ENCODE results near the gene ERC1.
"Not testable (repeated sequence)": the region's sequence is repeated elsewhere in the genome, so short reads cannot be mapped to it uniquely, and the experiment has no call there.

The ERC1 gene

GRCh38 chr12:1138691-1139090 is 147.7 kb downstream of the ERC1 start:
- Histone ChIP-seq H3K4me2 (ENCODE audit: low read length) (no peak overlapping the region), H3K27me3 (ENCODE audit: control insufficient read depth, low read length) (no peaks in the 10 kb centered on the region), H3F3A (ENCODE audit: control insufficient read depth, insufficient read depth) (peaks cover 6% of the 10 kb centered on the region; the same call in 1 of the 2 replicates), H3K27ac (ENCODE audit: low read depth, low read length) (no peak overlapping the region), H3K9me3 (ENCODE audit: control insufficient read depth, insufficient read depth, low read length) (no peaks in the 10 kb centered on the region), H3K36me3 (ENCODE audit: control insufficient read depth, low read length) (peaks cover 3% of the 10 kb centered on the region), H3K9me2 (replicated peaks; ENCODE audit: control insufficient read depth, low read length) (no peaks in the 10 kb centered on the region), H3K4me3 (ENCODE audit: low read length) (no peak overlapping the region), H4K20me1 (ENCODE audit: control insufficient read depth, insufficient read depth, low read depth, low read length) (no peaks in the 10 kb centered on the region), H3K4me1 (ENCODE audit: control insufficient read depth, low read length) (no peaks in the 10 kb centered on the region), H3K79me2 (ENCODE audit: control insufficient read depth, low read length) (no peaks in the 10 kb centered on the region)
- TF ChIP-seq EZH2phosphoT487 (IDR thresholded peaks at IDR 0.05; ENCODE audit: borderline replicate concordance, low read length): no peak

GRCh38 chr12:1146758-1147157 is 155.7 kb downstream of the ERC1 start:
- not testable (repeated sequence) for H3K27ac ChIP-seq (ENCODE audit: low read depth, low read length); H3K4me1 ChIP-seq (ENCODE audit: control insufficient read depth, low read length); H3K9me2 ChIP-seq (replicated peaks; ENCODE audit: control insufficient read depth, low read length); H3K27me3 ChIP-seq (ENCODE audit: control insufficient read depth, low read length); H3K9me3 ChIP-seq (ENCODE audit: control insufficient read depth, insufficient read depth, low read length); H3F3A ChIP-seq (ENCODE audit: control insufficient read depth, insufficient read depth); H4K20me1 ChIP-seq (ENCODE audit: control insufficient read depth, insufficient read depth, low read depth, low read length); H3K79me2 ChIP-seq (ENCODE audit: control insufficient read depth, low read length); H3K4me2 ChIP-seq (ENCODE audit: low read length); H3K4me3 ChIP-seq (ENCODE audit: low read length)
- peaks cover 11% of the 10 kb centered on the region; the same call in 1 of the 2 replicates for H3K36me3 ChIP-seq (ENCODE audit: control insufficient read depth, low read length)

GRCh38 chr12:1147821-1148220 is 156.8 kb downstream of the ERC1 start:
- no peaks in the 10 kb centered on the region for H3K9me2 ChIP-seq (replicated peaks; ENCODE audit: control insufficient read depth, low read length)
- H3K4me2 ChIP-seq (ENCODE audit: low read length): no peak overlapping the region
- peaks cover 11% of the 10 kb centered on the region; the same call in 1 of the 2 replicates for H3K36me3 ChIP-seq (ENCODE audit: control insufficient read depth, low read length)
- H4K20me1 ChIP-seq (ENCODE audit: control insufficient read depth, insufficient read depth, low read depth, low read length): no peaks in the 10 kb centered on the region
- no peaks in the 10 kb centered on the region for H3K79me2 ChIP-seq (ENCODE audit: control insufficient read depth, low read length)
- H3K27ac ChIP-seq (ENCODE audit: low read depth, low read length): no peak overlapping the region
- H3K9me3 ChIP-seq (ENCODE audit: control insufficient read depth, insufficient read depth, low read length): no peaks in the 10 kb centered on the region
- TF ChIP-seq CTCF (IDR thresholded peaks at IDR 0.05; ENCODE audit: low read depth, low read length, poor library complexity, severe bottlenecking): no peak
- no peak for TF ChIP-seq EZH2phosphoT487 (IDR thresholded peaks at IDR 0.05; ENCODE audit: borderline replicate concordance, low read length)
- peaks cover 5% of the 10 kb centered on the region; the same call in 1 of the 2 replicates for H3K4me1 ChIP-seq (ENCODE audit: control insufficient read depth, low read length)
- H3K27me3 ChIP-seq (ENCODE audit: control insufficient read depth, low read length): no peaks in the 10 kb centered on the region
- H3F3A ChIP-seq (ENCODE audit: control insufficient read depth, insufficient read depth): no peaks in the 10 kb centered on the region
- H3K4me3 ChIP-seq (ENCODE audit: low read length): no peak overlapping the region

- no peaks in the 10 kb centered on the region for H3K36me3 ChIP-seq (ENCODE audit: control insufficient read depth, low read length)
- H3K9me2 ChIP-seq (replicated peaks; ENCODE audit: control insufficient read depth, low read length): no peaks in the 10 kb centered on the region
Observed at GRCh38 chr12:1157046-1157445, 166.0 kb downstream of the ERC1 start.

More at GRCh38 chr12:1157046-1157445, 166.0 kb downstream of the ERC1 start:
- no peak for TF ChIP-seq EZH2phosphoT487 (IDR thresholded peaks at IDR 0.05; ENCODE audit: borderline replicate concordance, low read length)
- no peak for TF ChIP-seq CTCF (IDR thresholded peaks at IDR 0.05; ENCODE audit: low read depth, low read length, poor library complexity, severe bottlenecking)
- H3K27ac ChIP-seq (ENCODE audit: low read depth, low read length): no peak overlapping the region
- no peaks in the 10 kb centered on the region for H3K79me2 ChIP-seq (ENCODE audit: control insufficient read depth, low read length)
- no peaks in the 10 kb centered on the region for H3K27me3 ChIP-seq (ENCODE audit: control insufficient read depth, low read length)
- no peaks in the 10 kb centered on the region for H3K9me3 ChIP-seq (ENCODE audit: control insufficient read depth, insufficient read depth, low read length)
- no peaks in the 10 kb centered on the region for H3K4me1 ChIP-seq (ENCODE audit: control insufficient read depth, low read length)
- no peaks in the 10 kb centered on the region for H4K20me1 ChIP-seq (ENCODE audit: control insufficient read depth, insufficient read depth, low read depth, low read length)
- no peaks in the 10 kb centered on the region for H3F3A ChIP-seq (ENCODE audit: control insufficient read depth, insufficient read depth)
- H3K4me2 ChIP-seq (ENCODE audit: low read length): no peak overlapping the region
- H3K4me3 ChIP-seq (ENCODE audit: low read length): no peak overlapping the region

All from DOHH2 (cell line).